IMR-90 (cell line): Measurements from ENCODE around the gene KRTAP4-8. TPM values are rescaled to one million over a fixed set of nuclear protein-coding genes. Genes with fewer than 3 reads are reported as not detected.

ENCODE experiments used
- ATAC-seq: fragments of 200-7000 bp; cut with Tn5 transposase; 2 replicates; pipeline ENCODE4 v1.9.1; 2020; ENCODE audit warnings: low read depth, mild to moderate bottlenecking, moderate library complexity
- BruUV-seq: library from RNA; stranded (reverse); fragments of 400-500 nt; replicated peaks from 2 replicates; lab custom pipeline; 2021; lab: Mats Ljungman, UMichigan
- CTCF ChIA-PET: fragments of 300-600 bp; formaldehyde crosslinking; extraction: SDS; loops from one replicate; lab custom pipeline; 2021; ENCODE audit warnings: antibody characterized with exemption; lab: Yijun Ruan, JAX
- POLR2A ChIA-PET: fragments of 300-600 bp; sonication (Branson Sonifier 250); formaldehyde crosslinking; loops from one replicate; lab custom pipeline; 2022; ENCODE audit warnings: antibody characterized with exemption; ENCODE audit not compliant: unreplicated experiment; lab: Charles Lee
- DNase-seq: peaks from one replicate; pipeline ENCODE4 v3.0.0; 2013
- H2AFZ ChIP-seq: replicated peaks from 2 replicates; pipeline ENCODE3; 2013; ENCODE audit warnings: low read length, mild to moderate bottlenecking; ENCODE audit not compliant: poor library complexity
- H2AK5ac ChIP-seq: 2 replicates; pipeline ENCODE4 v1.6.1; 2013; ENCODE audit warnings: low read depth, low read length, inconsistent platforms
- H2AK9ac ChIP-seq: replicated peaks from 2 replicates; pipeline ENCODE3; 2013; ENCODE audit warnings: mild to moderate bottlenecking, low read depth, low read length, moderate library complexity; ENCODE audit not compliant: poor library complexity
- H2BK120ac ChIP-seq: 2 replicates; pipeline ENCODE4 v1.6.1; 2013; ENCODE audit warnings: low read depth, low read length, inconsistent platforms
- H2BK15ac ChIP-seq: 3 replicates; pipeline ENCODE4 v1.6.1; 2013; ENCODE audit warnings: low read depth, low read length, inconsistent platforms
- H2BK20ac ChIP-seq: 2 replicates; pipeline ENCODE4 v1.6.1; 2013; ENCODE audit warnings: low read depth, mild to moderate bottlenecking, inconsistent platforms, low read length, moderate library complexity
- H2BK5ac ChIP-seq: 2 replicates; pipeline ENCODE4 v1.6.1; 2013; ENCODE audit warnings: mild to moderate bottlenecking, low read depth, low read length, inconsistent platforms; ENCODE audit not compliant: poor library complexity, severe bottlenecking
- H3K14ac ChIP-seq: replicated peaks from 2 replicates; pipeline ENCODE4 v1.6.1; 2013; ENCODE audit warnings: low read depth, low read length, inconsistent platforms
- H3K18ac ChIP-seq: 2 replicates; pipeline ENCODE4 v1.6.1; 2013; ENCODE audit warnings: low read depth, low read length, control low read depth
- H3K23ac ChIP-seq: 2 replicates; pipeline ENCODE4 v1.6.1; 2013; ENCODE audit warnings: low read depth, low read length, inconsistent platforms
- H3K27ac ChIP-seq: 2 replicates; pipeline ENCODE4 v1.5.1; 2013; ENCODE audit warnings: mild to moderate bottlenecking, control low read depth, low read length; ENCODE audit not compliant: insufficient read depth
- H3K27me3 ChIP-seq: 2 replicates; pipeline ENCODE4 v1.6.1; 2013; ENCODE audit warnings: low read length; ENCODE audit not compliant: control insufficient read depth, insufficient read depth
- H3K36me3 ChIP-seq: 2 replicates; pipeline ENCODE4 v1.6.1; 2013; ENCODE audit warnings: low read length, mixed read lengths; ENCODE audit not compliant: control insufficient read depth, insufficient read depth
- H3K4ac ChIP-seq: 2 replicates; pipeline ENCODE4 v1.6.1; 2013; ENCODE audit warnings: low read depth, low read length, inconsistent platforms
- H3K4me1 ChIP-seq: 2 replicates; pipeline ENCODE4 v1.6.1; 2013; ENCODE audit warnings: low read length, mixed read lengths; ENCODE audit not compliant: control insufficient read depth, insufficient read depth
- H3K4me2 ChIP-seq: 2 replicates; pipeline ENCODE4 v1.6.1; 2013; ENCODE audit warnings: low read depth, mild to moderate bottlenecking, control low read depth, low read length, moderate library complexity
- H3K4me3 ChIP-seq: 2 replicates; pipeline ENCODE4 v1.5.1; 2013; ENCODE audit warnings: low read depth, mild to moderate bottlenecking, control low read depth, low read length, moderate library complexity; ENCODE audit not compliant: insufficient read depth
- H3K56ac ChIP-seq: 2 replicates; pipeline ENCODE4 v1.6.1; 2013; ENCODE audit warnings: low read length, inconsistent platforms; ENCODE audit not compliant: insufficient read depth; ENCODE audit errors: extremely low read depth
- H3K79me1 ChIP-seq, 2 experiments: 2 replicates each; pipeline ENCODE4 v1.6.1; 2013; ENCODE audit warnings: low read length in 2 of 2, inconsistent platforms in 1 of 2, low read depth in 1 of 2
- H3K9ac ChIP-seq: 2 replicates; pipeline ENCODE4 v1.6.1; 2013; ENCODE audit warnings: low read depth, low read length, control low read depth
- H3K9me1 ChIP-seq: 2 replicates; pipeline ENCODE4 v1.6.1; 2013; ENCODE audit warnings: low read length, inconsistent platforms; ENCODE audit not compliant: insufficient read depth
- H3K9me3 ChIP-seq: 2 replicates; pipeline ENCODE4 v1.6.1; 2013; ENCODE audit warnings: low read length; ENCODE audit not compliant: control insufficient read depth, insufficient read depth
- H4K20me1 ChIP-seq: 2 replicates; pipeline ENCODE4 v1.6.1; 2013; ENCODE audit warnings: low read length, inconsistent platforms; ENCODE audit not compliant: insufficient read depth
- H4K5ac ChIP-seq: 2 replicates; pipeline ENCODE4 v1.6.1; 2013; ENCODE audit warnings: mild to moderate bottlenecking, low read depth, low read length, control low read depth
- H4K8ac ChIP-seq, 2 experiments: 2 replicates each; pipeline ENCODE4 v1.6.1; 2013; ENCODE audit warnings: low read depth in 2 of 2, low read length in 2 of 2, control low read depth in 1 of 2, inconsistent platforms in 1 of 2
- H4K91ac ChIP-seq: 2 replicates; pipeline ENCODE4 v1.6.1; 2013; ENCODE audit warnings: low read depth, low read length, inconsistent platforms; ENCODE audit not compliant: insufficient read depth
- BHLHE40 ChIP-seq: fragments of 150-350 bp; IDR thresholded peaks from 2 replicates; pipeline ENCODE4 v1.6.1; 2016; ENCODE audit warnings: mild to moderate bottlenecking, low read depth, low read length
- CEBPB ChIP-seq: IDR thresholded peaks from 2 replicates; pipeline ENCODE4 v1.6.1; 2012; ENCODE audit warnings: low read depth, low read length, improper control_type of control experiment
- CHD1 ChIP-seq: IDR thresholded peaks from 2 replicates; pipeline ENCODE4 v1.6.1; 2012; ENCODE audit warnings: low read depth, low read length, improper control_type of control experiment
- CTCF ChIP-seq: conservative IDR thresholded peaks from 2 replicates; pipeline ENCODE4 v1.5.1; 2012; ENCODE audit warnings: mild to moderate bottlenecking, low read depth, low read length, improper control_type of control experiment
- ELK1 ChIP-seq: fragments of 150-350 bp; IDR thresholded peaks from 2 replicates; pipeline ENCODE4 v1.6.1; 2016; ENCODE audit warnings: low read depth, mild to moderate bottlenecking, low read length, moderate library complexity, borderline replicate concordance
- FOS ChIP-seq: fragments of 150-350 bp; IDR thresholded peaks from 2 replicates; pipeline ENCODE4 v1.6.1; 2016; ENCODE audit warnings: low read depth, low read length
- MAFK ChIP-seq: IDR thresholded peaks from 2 replicates; pipeline ENCODE4 v1.6.1; 2012; ENCODE audit warnings: low read depth, low read length, improper control_type of control experiment
- MAZ ChIP-seq: IDR thresholded peaks from 2 replicates; pipeline ENCODE4 v1.6.1; 2012; ENCODE audit warnings: low read depth, mild to moderate bottlenecking, low read length, improper control_type of control experiment, moderate library complexity, borderline replicate concordance
- MXI1 ChIP-seq: IDR thresholded peaks from 2 replicates; pipeline ENCODE4 v1.6.1; 2012; ENCODE audit warnings: low read depth, mild to moderate bottlenecking, low read length, moderate library complexity, borderline replicate concordance
- NFE2L2 ChIP-seq: fragments of 150-350 bp; IDR thresholded peaks from 2 replicates; pipeline ENCODE4 v1.6.1; 2016; ENCODE audit warnings: low read depth, mild to moderate bottlenecking, low read length
- POLR2A ChIP-seq: IDR thresholded peaks from 2 replicates; pipeline ENCODE4 v1.6.1; 2012; ENCODE audit warnings: mild to moderate bottlenecking, low read depth, low read length
- RAD21 ChIP-seq: IDR thresholded peaks from 2 replicates; pipeline ENCODE4 v1.6.1; 2012; ENCODE audit warnings: low read length, improper control_type of control experiment
- RCOR1 ChIP-seq: IDR thresholded peaks from 2 replicates; pipeline ENCODE4 v1.6.1; 2012; ENCODE audit warnings: mild to moderate bottlenecking, low read length, improper control_type of control experiment; ENCODE audit not compliant: insufficient replicate concordance
- RFX5 ChIP-seq: IDR thresholded peaks from 2 replicates; pipeline ENCODE4 v1.8.0; 2012; ENCODE audit warnings: low read depth, mild to moderate bottlenecking, low read length, moderate library complexity
- SMC3 ChIP-seq: fragments of 150-350 bp; IDR thresholded peaks from 2 replicates; pipeline ENCODE4 v1.6.1; 2016; ENCODE audit warnings: low read depth, mild to moderate bottlenecking, antibody characterized with exemption, low read length, moderate library complexity
- USF2 ChIP-seq: fragments of 150-350 bp; IDR thresholded peaks from 2 replicates; pipeline ENCODE4 v1.6.1; 2017; ENCODE audit warnings: mild to moderate bottlenecking, antibody characterized with exemption, low read length, low read depth
- WGBS, 2 experiments: methylation state at CpG; one replicate each; pipeline versions ENCODE4 v1.1.5 to v1.1.7; 2013; ENCODE audit warnings: missing lambda C conversion rate in 2 of 2; ENCODE audit not compliant: insufficient read length in 1 of 2; ENCODE audit errors: extremely low coverage in 2 of 2; 5-methylcytosine and 5-hydroxymethylcytosine counted together
- dilution Hi-C: fragments of 300-500 bp; cut with HindIII; formaldehyde crosslinking; loops from one replicate; pipeline ENCODE4 v1.14.3; 2018; ENCODE audit warnings: low sequenced_read_pairs; ENCODE audit not compliant: unreplicated experiment
- in situ Hi-C: fragments of 300-500 bp; cut with MboI; formaldehyde crosslinking; loops from 3 replicates; pipeline ENCODE4 v1.14.3; 2019; ENCODE audit warnings: low sequenced_read_pairs, inconsistent platforms, mixed read lengths
- intact Hi-C: fragments of 100-400 bp; cut with micrococcal nuclease; formaldehyde crosslinking; loops from 2 replicates; pipeline ENCODE4 v1.10.0; 2022
- polyA plus RNA-seq, 3 experiments: library from polyadenylated mRNA; depleted of rRNA; stranded (reverse); fragments of >200 nt; gene quantifications; 2 replicates each; pipeline ENCODE4 v1.2.3, GENCODE V29; 2012; ENCODE audit warnings: low replicate concordance in 1 of 3
- total RNA-seq: library from RNA; depleted of rRNA; stranded (reverse); fragments of >200 nt; gene quantifications from 2 replicates; pipeline ENCODE4 v1.2.3, GENCODE V29; 2012

The KRTAP4-8 gene
- total and polyA plus RNA-seq, 2 of the 4 experiments (the other 2 are of a cell fraction): not detected

GRCh38 chr17:41145261-41145660, 47.3 kb upstream of the KRTAP4-8 start:
- H3K56ac ChIP-seq: no peak overlapping the region
- no TSS peak for BruUV-seq
- ATAC-seq: no peak

More at GRCh38 chr17:41145261-41145660, 47.3 kb upstream of the KRTAP4-8 start:
- Histone ChIP-seq H4K5ac (no peak overlapping the region), H3K23ac (no peak overlapping the region), H4K8ac (no peak overlapping the region), H3K79me1 (no peaks in the 10 kb centered on the region), H3K9ac (no peak overlapping the region), H3K36me3 (no peaks in the 10 kb centered on the region), H3K27me3 (no peaks in the 10 kb centered on the region), H3K14ac (no peak overlapping the region), H3K4ac (no peak overlapping the region), H2AFZ (no peak overlapping the region), H3K4me3 (no peak overlapping the region), H4K20me1 (no peaks in the 10 kb centered on the region), H4K91ac (no peak overlapping the region), H2AK9ac (no peak overlapping the region), H3K4me1 (no peaks in the 10 kb centered on the region; the same call in 1 of the 2 replicates), H3K27ac (no peak overlapping the region), H2BK15ac (no peak overlapping the region), H3K18ac (no peak overlapping the region), H3K4me2 (no peak overlapping the region), H3K9me1 (no peaks in the 10 kb centered on the region), H2BK120ac (no peak overlapping the region), H2BK5ac (no peak overlapping the region), H2BK20ac (no peak overlapping the region), H3K9me3 (peaks cover 4% of the 10 kb centered on the region), H2AK5ac (no peak overlapping the region)
- ChIA-PET CTCF (no interaction called here), POLR2A (no interaction called here)
- no peak for DNase-seq
- TF ChIP-seq RAD21: no peak
- no peak for TF ChIP-seq BHLHE40
- TF ChIP-seq MXI1: no peak
- TF ChIP-seq SMC3: no peak
- no peak for TF ChIP-seq MAFK
- TF ChIP-seq FOS: no peak
- TF ChIP-seq CTCF: no peak
- no peak for TF ChIP-seq NFE2L2
- TF ChIP-seq USF2: no peak
- TF ChIP-seq CHD1: no peak
- no peak for TF ChIP-seq POLR2A
- TF ChIP-seq ELK1: no peak
- TF ChIP-seq RCOR1: no peak
- TF ChIP-seq MAZ: no peak
- TF ChIP-seq CEBPB: no peak
- TF ChIP-seq RFX5: no peak
- in situ Hi-C loops: no loop called here
- intact Hi-C loops: no loop called here
- dilution Hi-C loops: no loop called here
- no CpG with 5 or more reads among the region's 2 CpGs for WGBS, 2 experiments
